ENCODE measurements around the gene ZNF814.

DNA sequence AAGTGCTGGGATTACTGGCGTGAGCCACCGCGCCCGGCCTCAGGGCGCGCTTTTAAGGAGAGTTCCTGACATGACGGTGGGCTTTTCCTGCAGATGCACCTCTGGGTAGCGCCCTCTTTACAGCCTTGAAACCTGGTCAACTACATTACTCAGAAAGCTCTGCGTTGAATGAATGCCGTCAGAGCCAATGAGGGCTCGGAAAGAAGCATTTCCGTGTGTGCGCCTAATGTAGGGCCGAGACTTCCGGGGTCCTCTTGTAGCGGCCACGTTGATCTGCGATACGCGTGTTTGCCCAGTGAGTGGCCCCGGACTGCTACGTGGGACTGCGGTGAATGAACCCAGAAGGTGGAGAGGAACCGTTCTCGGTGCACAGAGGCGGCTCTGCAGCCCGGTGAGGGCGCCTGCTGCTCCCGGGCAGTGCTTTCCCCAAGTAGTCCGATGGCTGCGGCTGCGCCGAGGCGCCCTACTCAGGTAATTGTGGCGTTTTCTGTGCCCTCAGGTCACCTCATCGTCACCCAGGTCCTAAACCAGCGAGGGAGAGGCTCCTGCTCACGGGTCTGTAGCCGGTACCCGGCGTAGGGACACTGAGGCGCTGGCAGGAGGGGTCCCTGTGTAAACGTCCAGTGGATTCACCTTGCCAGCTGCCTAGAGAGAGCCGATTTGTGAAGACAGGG is 69.2 kb downstream of the ZNF814 start:
- TF ChIP-seq CTCF (conservative IDR thresholded peaks at IDR 0.05; ENCODE audit: low read depth in 2 of 2): peak in 1 of 2 experiments; percentile 36; a peak in 2 of 4 replicates
- TF ChIP-seq NANOG (IDR thresholded peaks at IDR 0.05; ENCODE audit: borderline replicate concordance): no peak
- TF ChIP-seq EZH2phosphoT487 (IDR thresholded peaks at IDR 0.05; ENCODE audit: unreplicated experiment): no peak
- no peak for TF ChIP-seq EZH2 (IDR thresholded peaks at IDR 0.05; ENCODE audit: low read depth, unreplicated experiment)
- TF ChIP-seq POLR2AphosphoS5 (IDR thresholded peaks at IDR 0.05; ENCODE audit: low read depth): peak; percentile 87
- TF ChIP-seq, protein P1, sequence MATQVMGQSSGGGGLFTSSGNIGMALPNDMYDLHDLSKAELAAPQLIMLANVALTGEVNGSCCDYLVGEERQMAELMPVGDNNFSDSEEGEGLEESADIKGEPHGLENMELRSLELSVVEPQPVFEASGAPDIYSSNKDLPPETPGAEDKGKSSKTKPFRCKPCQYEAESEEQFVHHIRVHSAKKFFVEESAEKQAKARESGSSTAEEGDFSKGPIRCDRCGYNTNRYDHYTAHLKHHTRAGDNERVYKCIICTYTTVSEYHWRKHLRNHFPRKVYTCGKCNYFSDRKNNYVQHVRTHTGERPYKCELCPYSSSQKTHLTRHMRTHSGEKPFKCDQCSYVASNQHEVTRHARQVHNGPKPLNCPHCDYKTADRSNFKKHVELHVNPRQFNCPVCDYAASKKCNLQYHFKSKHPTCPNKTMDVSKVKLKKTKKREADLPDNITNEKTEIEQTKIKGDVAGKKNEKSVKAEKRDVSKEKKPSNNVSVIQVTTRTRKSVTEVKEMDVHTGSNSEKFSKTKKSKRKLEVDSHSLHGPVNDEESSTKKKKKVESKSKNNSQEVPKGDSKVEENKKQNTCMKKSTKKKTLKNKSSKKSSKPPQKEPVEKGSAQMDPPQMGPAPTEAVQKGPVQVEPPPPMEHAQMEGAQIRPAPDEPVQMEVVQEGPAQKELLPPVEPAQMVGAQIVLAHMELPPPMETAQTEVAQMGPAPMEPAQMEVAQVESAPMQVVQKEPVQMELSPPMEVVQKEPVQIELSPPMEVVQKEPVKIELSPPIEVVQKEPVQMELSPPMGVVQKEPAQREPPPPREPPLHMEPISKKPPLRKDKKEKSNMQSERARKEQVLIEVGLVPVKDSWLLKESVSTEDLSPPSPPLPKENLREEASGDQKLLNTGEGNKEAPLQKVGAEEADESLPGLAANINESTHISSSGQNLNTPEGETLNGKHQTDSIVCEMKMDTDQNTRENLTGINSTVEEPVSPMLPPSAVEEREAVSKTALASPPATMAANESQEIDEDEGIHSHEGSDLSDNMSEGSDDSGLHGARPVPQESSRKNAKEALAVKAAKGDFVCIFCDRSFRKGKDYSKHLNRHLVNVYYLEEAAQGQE (IDR thresholded peaks at IDR 0.05; ENCODE audit: unreplicated experiment): no peak
- TF ChIP-seq, protein P2, sequence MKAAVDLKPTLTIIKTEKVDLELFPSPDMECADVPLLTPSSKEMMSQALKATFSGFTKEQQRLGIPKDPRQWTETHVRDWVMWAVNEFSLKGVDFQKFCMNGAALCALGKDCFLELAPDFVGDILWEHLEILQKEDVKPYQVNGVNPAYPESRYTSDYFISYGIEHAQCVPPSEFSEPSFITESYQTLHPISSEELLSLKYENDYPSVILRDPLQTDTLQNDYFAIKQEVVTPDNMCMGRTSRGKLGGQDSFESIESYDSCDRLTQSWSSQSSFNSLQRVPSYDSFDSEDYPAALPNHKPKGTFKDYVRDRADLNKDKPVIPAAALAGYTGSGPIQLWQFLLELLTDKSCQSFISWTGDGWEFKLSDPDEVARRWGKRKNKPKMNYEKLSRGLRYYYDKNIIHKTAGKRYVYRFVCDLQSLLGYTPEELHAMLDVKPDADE (IDR thresholded peaks at IDR 0.05): peak; percentile 81
- no peak for TF ChIP-seq JUNB (IDR thresholded peaks at IDR 0.05; ENCODE audit: unreplicated experiment)
- TF ChIP-seq STAT1 (IDR thresholded peaks at IDR 0.05; ENCODE audit: unreplicated experiment): no peak
